IMR-90 (cell line): ENCODE measurements around the gene CDC42EP4.

Experiments used
- CTCF ChIP-seq: conservative IDR thresholded peaks from 2 replicates; pipeline ENCODE4 v1.5.1; 2012; ENCODE audit warnings: mild to moderate bottlenecking, low read depth, low read length, improper control_type of control experiment
- MAFK ChIP-seq: IDR thresholded peaks from 2 replicates; pipeline ENCODE4 v1.6.1; 2012; ENCODE audit warnings: low read depth, low read length, improper control_type of control experiment
- POLR2A ChIP-seq: IDR thresholded peaks from 2 replicates; pipeline ENCODE4 v1.6.1; 2012; ENCODE audit warnings: mild to moderate bottlenecking, low read depth, low read length
- RFX5 ChIP-seq: IDR thresholded peaks from 2 replicates; pipeline ENCODE4 v1.8.0; 2012; ENCODE audit warnings: low read depth, mild to moderate bottlenecking, low read length, moderate library complexity
- USF2 ChIP-seq: fragments of 150-350 bp; IDR thresholded peaks from 2 replicates; pipeline ENCODE4 v1.6.1; 2017; ENCODE audit warnings: mild to moderate bottlenecking, antibody characterized with exemption, low read length, low read depth

GRCh38 chr17:73262676-73263642 is 48.8 kb downstream of the CDC42EP4 start:
- TF ChIP-seq RFX5 (no peak), CTCF (no peak), POLR2A (no peak), MAFK (no peak), USF2 (no peak)
